GM19240 (cell line): Measurements from ENCODE around the gene JAZF1.

Source experiments
- DNase-seq: peaks from one replicate; pipeline ENCODE4 v3.0.0; 2011; ENCODE audit warnings: low spot score; ENCODE audit not compliant: insufficient read length

Gene JAZF1

GRCh38 chr7:28191751-28192150, 11.2 kb upstream of the JAZF1 start:
- DNase-seq, result no peak

GRCh38 chr7:28191184-28191583, 10.6 kb upstream of the JAZF1 start:
- no peak for DNase-seq

- no peak for DNase-seq
These were observed 9.6 kb upstream of the JAZF1 start for GRCh38 chr7:28190077-28190710.

- DNase-seq, result no peak
These were observed 6.4 kb upstream of the JAZF1 start for GRCh38 chr7:28187012-28187411.

- DNase-seq, result no peak
These were observed 3.0 kb upstream of the JAZF1 start for GRCh38 chr7:28183627-28184026.

GRCh38 chr7:28182071-28182471, 1.5 kb upstream of the JAZF1 start:
- DNase-seq, result no peak

- DNase-seq, result no peak
These were observed 821 bp upstream of the JAZF1 start for GRCh38 chr7:28181416-28181815.

- DNase-seq, result no peak
These were observed 598 bp downstream of the JAZF1 start for GRCh38 chr7:28180031-28180363.

GRCh38 chr7:28179120-28180030, 1.2 kb downstream of the JAZF1 start:
- peak; percentile 35 for DNase-seq

GRCh38 chr7:28178599-28178998, 2.0 kb downstream of the JAZF1 start:
- peak; percentile 20 for DNase-seq

- DNase-seq, result no peak
These were observed 2.8 kb downstream of the JAZF1 start for GRCh38 chr7:28177836-28178235.

GRCh38 chr7:28176645-28177044, 4.0 kb downstream of the JAZF1 start:
- DNase-seq, result no peak

GRCh38 chr7:28176174-28176573, 4.4 kb downstream of the JAZF1 start:
- DNase-seq, result no peak

GRCh38 chr7:28174901-28175661, 5.5 kb downstream of the JAZF1 start:
- no peak for DNase-seq

- DNase-seq, result no peak
These were observed 6.2 kb downstream of the JAZF1 start for GRCh38 chr7:28174442-28174841.

- no peak for DNase-seq
These were observed 7.1 kb downstream of the JAZF1 start for GRCh38 chr7:28173531-28173930.

GRCh38 chr7:28172958-28173357, 7.6 kb downstream of the JAZF1 start:
- no peak for DNase-seq

- no peak for DNase-seq
These were observed 9.9 kb downstream of the JAZF1 start for GRCh38 chr7:28170701-28171100.

GRCh38 chr7:28169230-28169629, 11.4 kb downstream of the JAZF1 start:
- DNase-seq, result no peak

- DNase-seq, result no peak
These were observed 12.0 kb downstream of the JAZF1 start for GRCh38 chr7:28168393-28169158.

GRCh38 chr7:28166982-28167715, 13.4 kb downstream of the JAZF1 start:
- no peak for DNase-seq
